NCI-H187 treated with DMSO at 0.1 percent for 48 hours (cell line): Measurements from ENCODE around the gene PTPRQ.

Source experiments
- DNase-seq: peaks from one replicate; lab custom pipeline; 2025; lab: John Stamatoyannopoulos, UW

PTPRQ gene

GRCh38 chr12:80567401-80567800, 123.4 kb downstream of the PTPRQ start:
- DNase-seq: no peak

- no peak for DNase-seq
These were observed 132.8 kb downstream of the PTPRQ start for GRCh38 chr12:80576641-80577418.

- no peak for DNase-seq
These were observed 136.2 kb downstream of the PTPRQ start for GRCh38 chr12:80580254-80580653.

GRCh38 chr12:80581783-80582182, 137.7 kb downstream of the PTPRQ start:
- DNase-seq: no peak

- no peak for DNase-seq
These were observed 138.4 kb downstream of the PTPRQ start for GRCh38 chr12:80582431-80582830.

- DNase-seq: no peak
These were observed 145.0 kb downstream of the PTPRQ start for GRCh38 chr12:80589077-80589476.

- DNase-seq: no peak
These were observed 146.1 kb downstream of the PTPRQ start for GRCh38 chr12:80590085-80590484.

GRCh38 chr12:80593766-80594165, 149.7 kb downstream of the PTPRQ start:
- no peak for DNase-seq

- DNase-seq: no peak
These were observed 152.5 kb downstream of the PTPRQ start for GRCh38 chr12:80596509-80596908.

- no peak for DNase-seq
These were observed 154.1 kb downstream of the PTPRQ start for GRCh38 chr12:80598004-80598606.

GRCh38 chr12:80602455-80602854, 158.4 kb downstream of the PTPRQ start:
- DNase-seq: no peak

- no peak for DNase-seq
These were observed 163.5 kb downstream of the PTPRQ start for GRCh38 chr12:80607361-80608135.

- no peak for DNase-seq
These were observed 173.7 kb downstream of the PTPRQ start for GRCh38 chr12:80617733-80618132.

GRCh38 chr12:80620281-80620680, 176.2 kb downstream of the PTPRQ start:
- no peak for DNase-seq

- no peak for DNase-seq
These were observed 178.2 kb downstream of the PTPRQ start for GRCh38 chr12:80622271-80622670.

GRCh38 chr12:80625051-80625450, 181.0 kb downstream of the PTPRQ start:
- no peak for DNase-seq

GRCh38 chr12:80625901-80626300, 181.9 kb downstream of the PTPRQ start:
- no peak for DNase-seq

GRCh38 chr12:80627782-80628181, 183.7 kb downstream of the PTPRQ start:
- DNase-seq: no peak

GRCh38 chr12:80632835-80633234, 188.8 kb downstream of the PTPRQ start:
- DNase-seq: no peak

GRCh38 chr12:80634903-80635302, 190.9 kb downstream of the PTPRQ start:
- no peak for DNase-seq

- no peak for DNase-seq
These were observed 192.8 kb downstream of the PTPRQ start for GRCh38 chr12:80636832-80637231.

- DNase-seq: no peak
These were observed 197.9 kb downstream of the PTPRQ start for GRCh38 chr12:80641936-80642335.

- DNase-seq: no peak
These were observed 199.9 kb downstream of the PTPRQ start for GRCh38 chr12:80643961-80644360.
